GM19025 (cell line): ENCODE measurements around the gene MRPS34.

Source experiments
- ATAC-seq: cut with Tn5 transposase; IDR thresholded peaks from one replicate; pipeline ENCODE4 v1.9.1; 2021; ENCODE audit warnings: mild to moderate bottlenecking, low read depth, moderate library complexity; ENCODE audit not compliant: unreplicated experiment

MRPS34 gene

DNA sequence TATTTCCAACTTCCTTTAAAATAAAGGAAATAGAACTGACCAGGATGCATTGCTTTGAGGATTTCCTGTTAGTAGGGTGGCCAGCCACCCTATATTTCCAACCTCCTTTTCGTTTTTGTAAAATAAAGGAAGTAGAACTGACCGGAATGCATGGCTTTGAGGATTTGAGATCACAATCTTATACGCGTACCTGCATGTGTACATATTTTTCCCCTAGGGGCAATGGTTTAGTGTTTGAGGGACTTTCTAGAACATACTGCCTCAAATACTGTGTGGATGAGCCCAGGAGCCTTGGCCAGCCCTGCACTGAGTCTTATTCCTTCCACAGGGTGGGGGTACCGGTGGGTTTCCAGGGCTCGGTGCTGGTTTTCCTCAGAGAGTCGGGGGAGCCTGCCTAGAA is 41.3 kb downstream of the MRPS34 start:
- no peak for ATAC-seq

DNA sequence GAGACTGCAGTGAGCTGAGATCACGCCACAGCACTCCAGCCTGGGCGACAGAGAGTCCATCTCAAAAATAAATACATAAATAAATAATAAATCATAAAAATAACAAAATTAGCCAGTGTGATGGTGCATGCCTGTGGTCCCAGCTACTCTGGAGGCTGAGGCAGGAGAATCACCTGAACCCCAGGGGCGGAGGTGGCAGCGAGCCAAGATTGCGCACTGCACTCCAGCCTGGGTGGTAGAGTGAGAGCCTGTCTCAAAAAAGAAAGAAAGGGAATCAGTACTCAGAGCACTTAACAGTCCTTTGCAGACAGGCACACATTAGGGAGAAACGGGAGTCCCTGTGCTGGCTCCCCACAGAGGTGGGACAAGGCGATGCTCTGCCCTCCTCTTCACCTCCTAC is 41.9 kb downstream of the MRPS34 start:
- no peak for ATAC-seq

DNA sequence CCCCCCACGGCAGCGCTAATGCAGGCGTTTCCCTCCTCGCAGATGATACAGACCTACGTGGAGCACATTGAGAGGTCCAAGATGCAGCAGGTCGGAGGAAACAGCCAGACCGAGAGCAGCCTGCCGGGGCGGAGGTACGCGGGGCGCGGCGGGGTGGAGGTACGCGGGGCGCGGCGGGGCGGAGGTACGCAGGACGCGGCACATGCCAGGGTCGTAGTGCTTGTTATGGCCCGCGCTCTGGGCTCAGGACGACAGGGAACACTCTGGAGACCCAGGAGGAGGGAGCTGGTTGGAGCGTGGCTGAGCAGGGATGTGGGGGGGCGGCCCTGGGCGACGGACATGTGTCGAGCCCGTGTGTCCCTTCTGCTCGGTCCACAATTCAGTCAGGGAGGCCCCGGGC is 43.5 kb downstream of the MRPS34 start:
- no peak for ATAC-seq

DNA sequence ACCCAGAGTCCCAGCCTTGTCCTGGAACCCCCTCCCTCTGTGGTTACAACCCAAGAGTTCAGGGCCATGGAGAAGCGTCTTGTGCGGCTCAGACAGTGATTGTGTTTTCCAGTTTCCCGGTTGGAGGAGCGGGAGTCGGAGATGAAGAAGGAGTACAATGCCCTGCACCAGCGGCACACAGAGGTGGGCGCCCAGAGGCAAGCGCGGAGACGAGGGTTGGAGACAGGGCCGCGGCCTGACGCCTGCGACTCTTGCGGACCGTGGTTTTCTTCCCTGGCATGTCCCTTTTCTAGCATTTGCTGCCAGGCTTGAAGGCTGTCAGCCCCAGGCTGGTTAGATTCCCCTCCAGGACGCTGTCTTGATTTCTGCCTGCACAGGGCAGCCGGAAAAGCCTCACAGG is 43.9 kb downstream of the MRPS34 start:
- ATAC-seq, result no peak

DNA sequence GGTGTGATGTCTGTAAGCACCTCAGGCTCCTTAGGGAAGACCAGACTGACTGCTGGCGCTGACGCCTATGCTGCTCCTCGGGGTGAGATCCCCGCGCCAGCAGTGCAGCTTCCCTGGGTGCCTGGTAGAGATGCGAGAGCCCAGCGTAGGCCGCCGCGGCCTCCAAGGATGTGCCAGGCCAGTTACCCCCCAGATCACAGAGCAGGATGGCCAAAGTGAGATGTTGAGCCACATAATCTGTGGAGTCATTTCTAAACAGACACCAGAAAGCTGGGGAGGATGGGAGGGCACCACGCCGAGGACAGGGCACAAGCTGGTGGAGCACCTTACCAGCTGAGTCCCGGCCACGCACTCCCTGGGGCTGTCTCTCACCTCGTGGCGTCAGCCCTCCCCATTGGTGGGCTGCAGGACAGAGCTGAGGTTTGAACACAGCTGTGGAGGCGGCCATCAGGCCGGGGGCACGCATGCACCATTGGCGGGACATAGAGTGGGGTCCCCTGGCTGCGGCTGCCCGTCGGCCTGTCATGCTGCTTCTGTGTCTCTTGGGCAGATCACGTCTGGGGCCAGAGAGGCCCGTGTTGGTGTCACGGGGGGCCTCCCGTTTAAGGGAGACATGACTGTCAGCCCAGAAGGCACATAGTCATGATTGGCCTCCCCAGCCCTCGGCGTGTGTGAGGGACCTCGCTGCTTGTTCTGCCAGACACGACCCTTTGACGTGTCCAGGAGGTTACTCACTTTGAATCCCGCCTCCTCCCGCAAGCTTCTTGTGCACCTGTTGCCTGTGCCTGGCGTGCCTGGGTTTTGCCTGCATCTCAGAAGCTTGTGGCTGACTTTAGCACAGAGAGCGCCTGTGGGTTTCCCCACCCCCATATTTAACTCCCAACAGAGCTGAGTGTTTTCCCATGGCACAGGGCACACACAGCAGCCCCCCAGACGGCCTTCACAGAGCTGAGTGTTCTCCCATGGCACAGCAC is 45.0 kb downstream of the MRPS34 start:
- no peak for ATAC-seq

DNA sequence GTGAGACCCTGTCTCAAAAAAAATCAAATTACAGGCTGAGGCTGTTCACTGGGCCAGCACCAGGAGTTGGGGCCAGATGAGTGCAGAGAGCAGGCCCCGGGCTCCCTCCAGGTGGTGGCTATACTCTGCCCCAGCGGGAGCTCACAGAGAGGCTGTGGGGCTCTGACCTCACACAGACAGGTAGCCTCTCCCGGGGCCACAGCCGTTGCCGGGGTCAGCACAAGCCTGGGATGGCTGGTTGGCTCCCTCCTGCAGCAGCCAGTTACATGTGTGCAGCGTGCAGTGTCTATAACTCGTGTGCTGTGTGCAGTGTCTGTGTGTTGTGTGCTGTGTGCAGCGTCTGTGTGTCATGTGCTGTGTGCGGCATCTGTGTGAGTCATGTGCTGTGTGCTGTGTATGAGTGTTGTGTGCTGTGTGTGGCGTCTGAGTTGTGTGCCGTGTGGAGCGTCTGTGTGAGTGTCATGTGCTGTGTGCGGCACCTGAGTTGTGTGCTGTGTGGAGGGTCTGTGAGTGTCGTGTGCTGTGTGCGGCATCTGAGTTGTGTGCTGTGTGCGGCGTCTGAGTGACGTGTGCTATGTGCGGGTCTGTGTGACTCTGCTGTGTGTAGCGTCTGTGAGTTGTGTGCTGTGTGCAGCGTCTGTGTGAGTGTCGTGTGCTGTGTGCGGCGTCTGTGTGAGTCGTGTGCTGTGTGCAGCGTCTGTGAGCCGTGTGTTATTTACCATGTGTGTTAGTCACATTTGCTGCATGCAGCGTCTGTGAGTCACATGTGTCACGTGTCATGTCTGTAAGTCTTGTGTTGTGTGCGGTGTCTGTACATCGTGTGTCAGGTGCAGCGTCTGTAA is 46.1 kb downstream of the MRPS34 start:
- no peak for ATAC-seq

DNA sequence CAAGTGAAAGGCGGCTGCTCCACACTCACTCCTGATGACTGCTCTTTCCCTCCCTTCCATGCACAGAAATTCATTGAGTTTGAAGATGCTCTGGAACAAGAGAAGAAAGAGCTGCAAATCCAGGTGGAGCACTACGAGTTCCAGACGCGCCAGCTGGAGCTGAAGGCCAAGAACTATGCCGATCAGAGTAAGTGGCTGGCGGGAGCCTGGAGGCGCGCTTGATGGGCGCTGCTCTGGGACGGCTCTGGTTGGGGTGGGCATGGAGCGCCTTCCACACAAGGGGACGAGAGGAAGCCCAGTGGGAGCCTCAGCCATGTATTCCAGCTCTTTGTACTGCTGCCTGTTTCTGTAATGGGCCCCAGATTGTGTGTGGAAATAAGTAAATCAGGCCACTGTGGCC is 48.4 kb downstream of the MRPS34 start:
- no peak for ATAC-seq

DNA sequence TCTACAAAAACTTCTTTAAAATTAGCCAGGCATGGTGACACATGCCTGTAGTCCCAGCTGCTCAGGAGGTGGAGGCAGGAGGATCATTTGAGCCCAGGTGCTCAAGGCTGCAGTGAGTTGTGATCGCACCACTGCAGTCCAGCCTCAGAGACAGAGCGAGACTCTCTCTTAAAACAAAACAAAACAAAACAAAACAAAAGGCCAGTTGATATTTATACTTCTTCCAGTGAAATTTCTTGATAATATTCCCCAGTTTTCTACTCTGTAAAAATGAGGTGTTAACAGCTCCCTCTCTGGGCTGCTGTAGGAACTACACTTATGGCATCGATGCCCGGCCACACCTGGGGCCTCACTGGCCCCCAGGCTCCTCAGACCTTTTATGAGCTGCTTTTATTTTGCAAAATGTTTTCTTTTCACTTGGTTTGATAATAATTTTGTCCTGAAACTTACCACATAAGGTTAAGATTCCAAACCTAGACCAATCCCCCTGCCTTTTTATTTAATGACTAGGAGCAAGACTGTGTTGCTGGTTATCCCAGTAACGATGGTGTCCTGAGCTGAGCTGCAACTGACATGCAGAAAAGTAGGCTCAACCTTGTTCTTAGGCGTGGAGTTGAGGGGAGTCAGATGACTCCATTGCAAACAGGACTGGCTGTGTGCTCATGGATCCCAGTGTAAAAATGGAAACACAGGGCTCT is 49.3 kb downstream of the MRPS34 start:
- no peak for ATAC-seq
